Upper lobe of left lung (tissue), 6 donors: Measurements from ENCODE around the gene LCE5A. TPM values are rescaled to one million over a fixed set of nuclear protein-coding genes. Genes with fewer than 3 reads are reported as not detected.
"Not testable (repeated sequence)": the region's sequence is repeated elsewhere in the genome, so short reads cannot be mapped to it uniquely, and the experiment has no call there.

Source experiments
- ATAC-seq, 2 donors: fragments of 200-7000 bp; cut with Tn5 transposase; one replicate each; pipeline ENCODE4 v1.9.1; 2022; ENCODE audit warnings: mild to moderate bottlenecking in 2 of 2, moderate library complexity in 2 of 2; ENCODE audit not compliant: low FRiP score in 2 of 2
- DNase-seq, 2 donors: peaks; one replicate each; pipeline ENCODE4 v3.0.0-alpha.2; 2019 to 2020
- H3K27ac ChIP-seq, 4 donors: fragments of 200-600 bp; sonication (generic); one replicate each; pipeline ENCODE4 v1.5.1; 2016 to 2019
- H3K27me3 ChIP-seq, 4 donors: fragments of 200-600 bp; sonication (generic); one replicate each; pipeline ENCODE4 v1.5.1; 2017 to 2019
- H3K36me3 ChIP-seq, 4 donors: fragments of 200-600 bp; sonication (generic); one replicate each; pipeline ENCODE4 v1.5.1; 2016 to 2019
- H3K4me1 ChIP-seq, 4 donors: fragments of 200-600 bp; sonication (generic); one replicate each; pipeline ENCODE4 v1.5.1; 2018 to 2019
- H3K4me3 ChIP-seq, 4 donors: fragments of 200-600 bp; sonication (generic); one replicate each; pipeline ENCODE4 v1.5.1; 2017 to 2019; ENCODE audit warnings: mild to moderate bottlenecking in 2 of 4, moderate library complexity in 1 of 4
- H3K9me3 ChIP-seq, 4 donors: fragments of 200-600 bp; sonication (generic); one replicate each; pipeline ENCODE4 v1.5.1; 2018 to 2019
- EP300 ChIP-seq, 4 donors: sonication (generic); formaldehyde crosslinking; IDR thresholded peaks; one replicate each; pipeline ENCODE4 v1.5.1; 2017; ENCODE audit warnings: antibody characterized with exemption in 4 of 4, control low read depth in 2 of 4
- POLR2A ChIP-seq, 4 donors: fragments of 450-650 bp; IDR thresholded peaks; one replicate each; pipeline ENCODE4 v1.5.1; 2016 to 2017; ENCODE audit warnings: antibody characterized with exemption in 4 of 4, mild to moderate bottlenecking in 2 of 4
- POLR2AphosphoS5 ChIP-seq, 2 donors: sonication (generic); formaldehyde crosslinking; IDR thresholded peaks; one replicate each; pipeline ENCODE4 v1.5.1; 2017; ENCODE audit warnings: antibody characterized with exemption in 2 of 2
- WGBS, 2 donors: methylation state at CpG; one replicate each; pipeline ENCODE4 v1.1.5; 2017 to 2018; 5-methylcytosine and 5-hydroxymethylcytosine counted together
- total RNA-seq, 6 donors: library from RNA; depleted of rRNA in 4 of 6; stranded (reverse); fragments of >200 nt in 4 of 6; gene quantifications; one replicate each; pipeline versions ENCODE4 v1.1.0 to v1.2.1, GENCODE V29; 2016 to 2021
- TF ChIP-seq, protein P1 (sequence below), 6 experiments: fragments of 450-650 bp in 4 of 6; fragments of 200-600 bp in 2 of 6; sonication (generic) in 2 of 6; IDR thresholded peaks; one replicate each; pipeline ENCODE4 v1.5.1; 2016 to 2019; ENCODE audit warnings: antibody characterized with exemption in 6 of 6
- donor health status: DM: no; HTN: no; CAD: no; lungs with moderate emphysema.
- donor health status: DM: no; HTN: yes; CAD: no; lungs with severe emphysema.

Gene LCE5A
- total RNA-seq, 6 donors from 2014 or later, result not detected

GRCh38 chr1:152487871-152488270 lies 22.7 kb upstream of the LCE5A start:
- Histone ChIP-seq H3K4me1 (no peaks in the 10 kb centered on the region), H3K36me3 (no peaks in the 10 kb centered on the region), H3K4me3 (no peak overlapping the region), H3K27me3 (no peaks in the 10 kb centered on the region), H3K9me3 (no peaks in the 10 kb centered on the region), H3K27ac (no peak overlapping the region)
- no peak for ATAC-seq
- TF ChIP-seq, protein P1, sequence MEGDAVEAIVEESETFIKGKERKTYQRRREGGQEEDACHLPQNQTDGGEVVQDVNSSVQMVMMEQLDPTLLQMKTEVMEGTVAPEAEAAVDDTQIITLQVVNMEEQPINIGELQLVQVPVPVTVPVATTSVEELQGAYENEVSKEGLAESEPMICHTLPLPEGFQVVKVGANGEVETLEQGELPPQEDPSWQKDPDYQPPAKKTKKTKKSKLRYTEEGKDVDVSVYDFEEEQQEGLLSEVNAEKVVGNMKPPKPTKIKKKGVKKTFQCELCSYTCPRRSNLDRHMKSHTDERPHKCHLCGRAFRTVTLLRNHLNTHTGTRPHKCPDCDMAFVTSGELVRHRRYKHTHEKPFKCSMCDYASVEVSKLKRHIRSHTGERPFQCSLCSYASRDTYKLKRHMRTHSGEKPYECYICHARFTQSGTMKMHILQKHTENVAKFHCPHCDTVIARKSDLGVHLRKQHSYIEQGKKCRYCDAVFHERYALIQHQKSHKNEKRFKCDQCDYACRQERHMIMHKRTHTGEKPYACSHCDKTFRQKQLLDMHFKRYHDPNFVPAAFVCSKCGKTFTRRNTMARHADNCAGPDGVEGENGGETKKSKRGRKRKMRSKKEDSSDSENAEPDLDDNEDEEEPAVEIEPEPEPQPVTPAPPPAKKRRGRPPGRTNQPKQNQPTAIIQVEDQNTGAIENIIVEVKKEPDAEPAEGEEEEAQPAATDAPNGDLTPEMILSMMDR (IDR thresholded peaks at IDR 0.05), result no peak
- no peak for TF ChIP-seq POLR2A (IDR thresholded peaks at IDR 0.05)
- TF ChIP-seq EP300 (IDR thresholded peaks at IDR 0.05), result no peak
- no peak for TF ChIP-seq POLR2AphosphoS5 (IDR thresholded peaks at IDR 0.05)
- no peak for DNase-seq
- WGBS, 2 donors, result 63 to 72% methylated on average over 2 of the region's 2 CpGs

DNA sequence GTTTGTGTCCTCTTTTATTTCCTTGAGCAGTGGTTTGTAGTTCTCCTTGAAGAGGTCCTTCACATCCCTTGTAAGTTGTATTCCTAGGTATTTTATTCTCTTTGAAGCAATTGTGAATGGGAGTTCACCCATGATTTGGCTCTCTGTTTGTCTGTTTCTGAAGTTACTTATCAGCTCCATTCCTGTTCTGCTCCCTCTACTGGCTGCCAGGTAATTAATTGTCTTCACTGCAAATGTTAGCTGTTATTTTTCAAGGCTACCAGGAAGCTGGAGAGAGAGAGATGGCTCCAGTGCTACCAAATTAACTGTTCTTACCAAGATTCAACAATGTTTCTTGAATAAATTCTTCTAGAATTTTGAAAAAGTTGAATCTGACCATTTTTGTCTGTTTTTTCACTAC lies 19.1 kb upstream of the LCE5A start:
- H3K4me1 ChIP-seq, H3K4me3 ChIP-seq, H3K36me3 ChIP-seq, DNase-seq, H3K27ac ChIP-seq, H3K27me3 ChIP-seq, H3K9me3 ChIP-seq, ATAC-seq: not testable (repeated sequence)

DNA sequence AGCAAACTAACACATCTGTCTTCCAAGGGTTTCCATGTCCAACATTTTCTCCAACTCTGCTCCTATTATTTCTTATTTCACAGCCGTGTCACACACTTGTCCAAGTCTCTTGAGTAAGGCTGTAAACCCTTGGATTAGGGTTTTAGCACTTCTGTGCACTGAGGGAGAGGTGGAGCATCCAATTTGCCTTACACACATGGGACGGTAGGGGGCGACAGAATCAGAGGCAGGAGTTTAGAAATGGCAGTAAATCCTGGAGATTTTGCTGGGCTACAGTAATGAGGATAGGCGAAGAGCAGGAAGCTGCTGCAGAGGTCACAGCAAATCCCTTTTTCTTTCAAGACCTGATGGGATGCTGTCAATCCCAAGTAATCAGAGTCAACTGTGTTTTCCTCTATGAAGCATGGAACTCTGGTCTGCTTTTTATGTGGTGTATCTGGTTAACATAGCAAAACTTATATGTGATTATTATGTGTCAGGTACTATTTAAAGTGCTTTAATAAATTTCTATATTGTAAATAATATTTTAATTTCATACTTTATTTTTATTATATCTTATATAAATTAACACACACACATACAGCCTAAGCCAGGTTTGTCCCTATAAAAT lies 15.4 kb upstream of the LCE5A start:
- WGBS, 2 donors, result 57 to 73% methylated on average over 4 of the region's 4 CpGs
- Histone ChIP-seq H3K4me1 (no peaks in the 10 kb centered on the region), H3K9me3 (no peaks in the 10 kb centered on the region), H3K36me3 (no peaks in the 10 kb centered on the region), H3K27me3 (no peaks in the 10 kb centered on the region), H3K4me3 (no peak overlapping the region), H3K27ac (no peak overlapping the region)
- ATAC-seq, result no peak
- DNase-seq, result no peak
- no peak for TF ChIP-seq POLR2AphosphoS5 (IDR thresholded peaks at IDR 0.05)
- TF ChIP-seq, protein P1 (IDR thresholded peaks at IDR 0.05), result peak in 1 of 6 experiments; percentile 15

DNA sequence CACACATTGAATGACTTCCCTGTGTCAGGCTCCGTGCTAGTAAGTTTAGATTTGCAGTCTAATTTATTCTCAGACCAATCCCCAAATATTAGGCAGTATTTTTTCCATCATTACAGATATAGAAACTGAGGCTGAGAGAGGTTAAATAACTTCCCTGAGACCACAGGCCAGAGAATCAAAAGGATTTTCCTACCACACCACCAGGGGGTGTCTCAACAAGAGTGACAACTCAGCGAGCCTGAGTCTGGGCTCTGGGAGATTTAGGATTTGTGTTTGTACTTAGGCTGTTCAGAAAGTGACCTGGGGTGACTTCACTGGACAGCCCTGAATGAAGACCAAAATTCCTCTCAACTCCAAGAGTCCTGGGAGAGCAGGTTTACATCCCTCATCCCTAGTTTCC lies 13.3 kb upstream of the LCE5A start:
- 16 to 30% methylated on average over 1 to 2 of the region's 2 CpGs for WGBS, 2 donors
- ATAC-seq (no peak), DNase-seq (no peak)
- no peaks in the 10 kb centered on the region for H3K36me3 ChIP-seq
- H3K4me3 ChIP-seq, result no peak overlapping the region
- no peaks in the 10 kb centered on the region for H3K4me1 ChIP-seq
- H3K9me3 ChIP-seq, result no peaks in the 10 kb centered on the region
- no peak overlapping the region for H3K27ac ChIP-seq
- H3K27me3 ChIP-seq, result no peaks in the 10 kb centered on the region
- TF ChIP-seq, protein P1 (IDR thresholded peaks at IDR 0.05), result peak in 1 of 6 experiments; percentile 10
- TF ChIP-seq POLR2A (IDR thresholded peaks at IDR 0.05), result no peak

GRCh38 chr1:152501704-152502103 lies 8.9 kb upstream of the LCE5A start:
- WGBS, 2 donors, result 68% methylated on average over 2 of the region's 2 CpGs
- DNase-seq (no peak), ATAC-seq (no peak)
- Histone ChIP-seq H3K36me3 (no peaks in the 10 kb centered on the region), H3K9me3 (no peaks in the 10 kb centered on the region), H3K27ac (no peak overlapping the region), H3K27me3 (no peaks in the 10 kb centered on the region), H3K4me3 (no peak overlapping the region), H3K4me1 (no peaks in the 10 kb centered on the region)
- no peak for TF ChIP-seq POLR2A (IDR thresholded peaks at IDR 0.05)
- TF ChIP-seq POLR2AphosphoS5 (IDR thresholded peaks at IDR 0.05), result no peak
- no peak for TF ChIP-seq EP300 (IDR thresholded peaks at IDR 0.05)
- TF ChIP-seq, protein P1 (IDR thresholded peaks at IDR 0.05), result no peak
